DMS153 (cell line): ENCODE measurements around the gene NTMT2.

ENCODE experiments used
- DNase-seq: peaks from one replicate; lab custom pipeline; 2025; lab: John Stamatoyannopoulos, UW

NTMT2 gene

GRCh38 chr1:170210142-170210541 lies 64.4 kb downstream of the NTMT2 start:
- no peak for DNase-seq

GRCh38 chr1:170213596-170213995 lies 67.8 kb downstream of the NTMT2 start:
- no peak for DNase-seq

DNA sequence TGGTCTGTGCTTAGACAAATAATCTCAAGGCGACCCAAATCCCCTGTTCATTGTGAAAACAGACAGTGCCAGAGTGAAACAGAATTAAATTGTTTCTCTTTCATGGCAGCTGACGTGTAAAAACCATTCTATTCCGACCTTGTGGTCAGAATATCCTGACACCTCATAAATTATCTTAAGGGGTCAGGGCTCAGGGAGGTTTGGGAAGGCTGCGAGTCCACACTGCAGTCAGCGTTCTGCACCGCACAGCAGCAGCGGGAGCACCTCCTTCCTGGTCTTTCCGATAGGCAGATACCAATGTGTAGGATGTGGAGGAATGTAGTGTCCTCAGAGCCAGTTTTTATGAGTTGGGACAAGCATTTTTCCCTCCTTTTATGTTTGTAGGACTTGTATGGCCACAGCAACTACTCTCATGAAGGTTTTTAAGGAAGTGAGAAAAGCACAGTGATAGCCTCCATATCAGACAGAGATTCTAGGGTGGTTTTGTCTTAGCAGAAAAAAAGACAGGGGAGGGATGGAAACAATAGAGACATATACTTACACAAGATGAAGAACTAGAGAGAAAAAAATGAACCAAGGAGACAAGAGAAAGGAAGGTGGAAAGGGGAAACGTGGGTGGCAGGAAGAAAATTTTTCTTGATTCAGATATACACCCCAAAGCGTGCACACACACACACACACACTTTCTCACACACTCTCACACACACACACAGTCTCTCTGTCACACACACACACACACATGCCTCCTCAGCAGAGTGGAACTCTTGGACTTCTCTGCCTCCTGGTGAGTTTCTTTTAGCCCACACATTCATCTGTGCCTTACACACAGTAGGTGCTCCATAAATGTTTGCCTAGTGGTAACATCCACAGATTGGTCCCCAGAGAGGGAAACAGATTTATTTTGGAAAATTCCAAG lies 68.6 kb downstream of the NTMT2 start:
- no peak for DNase-seq

- DNase-seq, result no peak
These were observed 69.5 kb downstream of the NTMT2 start for GRCh38 chr1:170215072-170215885.

DNA sequence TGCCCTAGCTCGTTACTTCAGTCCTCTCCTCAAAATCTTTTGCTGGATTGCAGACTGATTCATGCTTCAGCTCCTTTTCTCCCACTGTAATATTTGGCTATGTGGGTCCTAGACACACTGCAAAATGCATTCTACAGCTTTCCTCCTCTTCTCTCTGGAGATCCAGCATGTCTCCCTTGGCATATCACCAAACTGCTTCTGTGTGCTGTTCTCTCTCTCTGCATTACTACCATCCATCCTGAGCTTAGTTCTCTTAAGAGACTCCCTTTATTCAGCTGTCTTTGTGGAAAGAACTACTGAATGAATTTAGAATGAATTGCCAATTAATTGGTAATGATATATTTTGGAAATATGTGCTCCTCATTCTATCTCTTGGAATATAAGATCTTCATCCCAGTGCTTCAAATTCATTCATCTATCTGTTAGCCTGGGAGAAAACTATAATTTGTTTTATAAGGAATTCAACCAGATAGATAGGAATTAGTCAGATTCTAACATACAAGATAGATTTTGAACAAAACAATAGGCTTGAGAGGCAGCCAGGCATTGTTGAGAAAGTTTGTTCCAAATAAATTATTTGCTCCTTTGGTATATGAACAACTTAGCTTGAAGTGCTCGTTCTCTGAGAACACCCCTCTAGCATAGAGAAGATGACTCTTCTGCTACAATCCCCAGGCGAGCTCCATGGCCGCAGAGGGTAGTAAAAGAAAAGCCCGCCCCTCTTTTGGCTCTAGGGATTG lies 71.9 kb downstream of the NTMT2 start:
- no peak for DNase-seq

DNA sequence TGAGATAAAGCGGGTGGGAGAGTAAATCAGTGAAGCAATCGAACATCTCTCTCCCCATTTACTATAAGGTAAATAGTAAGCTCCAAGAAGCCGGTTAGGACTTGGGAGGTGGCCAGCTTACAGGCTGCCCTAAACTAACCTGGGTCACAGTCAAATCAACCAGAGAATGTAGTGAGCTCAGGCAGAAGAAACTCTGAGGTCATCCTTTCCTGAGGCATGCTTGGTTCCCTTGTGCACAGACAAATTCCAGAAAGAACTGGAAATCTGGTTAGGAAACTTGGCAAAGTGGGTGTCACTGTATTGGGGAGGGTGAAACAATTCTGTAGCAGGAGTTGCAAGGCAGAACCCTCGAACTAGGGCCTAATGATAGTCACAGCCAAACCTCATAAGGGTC lies 72.5 kb downstream of the NTMT2 start:
- no peak for DNase-seq
